HG03175 (cell line): ENCODE data around the gene KCTD12.
A peak's percentile ranks its signal among the peaks of the same experiment; 100 is the strongest.
"Not testable (repeated sequence)": the region's sequence is repeated elsewhere in the genome, so short reads cannot be mapped to it uniquely, and the experiment has no call there.

ENCODE experiments used
- ATAC-seq: cut with Tn5 transposase; IDR thresholded peaks from one replicate; pipeline ENCODE4 v1.9.1; 2021; ENCODE audit warnings: mild to moderate bottlenecking, moderate library complexity; ENCODE audit not compliant: unreplicated experiment

The KCTD12 gene

GRCh38 chr13:76886292-76887075, at the start of gene KCTD12:
Gene KCTD12 (minus strand): TSS chr13:76886405. CDS start chr13:76886148, 257 bp downstream.
- ATAC-seq, result peak; percentile 61

GRCh38 chr13:76934671-76935070, 48.5 kb upstream of the KCTD12 start:
- ATAC-seq, result no peak

DNA sequence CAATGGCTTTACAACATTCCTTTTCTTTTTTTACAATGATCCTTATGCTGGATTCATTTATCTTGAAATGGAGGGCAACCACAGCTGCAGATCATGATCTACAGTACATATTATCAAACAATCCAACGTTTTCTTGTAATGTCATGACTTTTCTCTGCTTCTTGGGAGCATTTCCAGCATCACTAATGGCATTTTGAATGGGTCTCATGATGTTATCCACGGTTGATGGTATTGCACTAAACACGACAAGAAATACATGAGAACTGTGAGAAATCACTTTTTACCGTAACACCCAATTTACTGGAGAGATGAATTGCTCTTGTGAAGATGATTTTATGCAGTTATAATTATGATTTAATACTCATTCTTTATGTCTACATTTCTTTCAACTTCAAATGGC, 45.9 kb upstream of the KCTD12 start:
- no peak for ATAC-seq

DNA sequence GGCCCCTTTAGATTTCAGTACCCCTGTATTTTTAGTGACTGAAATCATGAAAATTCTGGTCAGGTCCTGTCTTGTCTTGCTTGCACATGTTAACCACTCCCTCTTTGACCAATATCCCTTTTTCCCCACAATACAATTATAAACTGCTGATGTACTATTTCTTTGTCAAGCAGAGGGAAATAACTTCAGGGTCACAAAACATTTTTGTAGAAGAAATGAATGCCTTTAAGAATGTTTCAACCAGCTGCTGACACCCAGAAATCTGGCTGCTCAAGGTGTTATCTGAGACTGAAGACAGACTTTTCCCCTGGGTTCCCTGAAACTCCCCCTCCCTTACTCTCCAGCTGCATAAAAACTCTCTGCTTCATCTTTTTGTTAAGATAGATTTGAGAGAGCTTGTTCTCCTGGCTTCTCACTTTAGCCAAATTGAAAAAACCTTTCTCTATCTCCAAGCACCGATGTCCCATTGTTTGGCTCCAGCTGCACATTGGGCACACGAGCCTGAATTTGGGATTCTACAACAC, 43.7 kb upstream of the KCTD12 start:
- ATAC-seq, result no peak

GRCh38 chr13:76929320-76929719, 43.1 kb upstream of the KCTD12 start:
- no peak for ATAC-seq

- no peak for ATAC-seq
These were observed 42.3 kb upstream of the KCTD12 start for GRCh38 chr13:76928456-76928855.

GRCh38 chr13:76927955-76928354, 41.8 kb upstream of the KCTD12 start:
- no peak for ATAC-seq

GRCh38 chr13:76925115-76925514, 38.9 kb upstream of the KCTD12 start:
- ATAC-seq, result no peak

- no peak for ATAC-seq
These were observed 35.3 kb upstream of the KCTD12 start for GRCh38 chr13:76921516-76921915.

- not testable (repeated sequence) for ATAC-seq
These were observed 31.7 kb upstream of the KCTD12 start for GRCh38 chr13:76917755-76918481.

DNA sequence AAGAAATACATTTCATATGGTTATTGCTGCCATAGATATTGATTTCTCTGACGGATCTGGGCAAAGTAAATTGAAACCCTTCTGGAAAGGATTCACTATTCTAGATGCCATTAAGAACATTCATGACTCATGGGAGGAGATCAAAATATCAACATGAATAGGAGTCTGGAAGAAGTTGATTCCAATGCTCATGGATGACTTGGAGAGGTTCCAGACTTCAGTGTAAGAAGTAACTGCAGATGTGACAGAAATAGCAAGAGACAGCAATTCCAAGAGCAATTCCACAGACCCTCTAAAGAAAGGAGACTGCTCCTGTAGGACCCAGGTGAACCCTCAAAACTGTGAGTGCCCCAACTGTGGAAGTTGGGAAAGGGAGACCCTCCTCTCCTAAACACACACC, 30.9 kb upstream of the KCTD12 start:
- no peak for ATAC-seq

GRCh38 chr13:76913898-76914297, 27.7 kb upstream of the KCTD12 start:
- ATAC-seq, result no peak

DNA sequence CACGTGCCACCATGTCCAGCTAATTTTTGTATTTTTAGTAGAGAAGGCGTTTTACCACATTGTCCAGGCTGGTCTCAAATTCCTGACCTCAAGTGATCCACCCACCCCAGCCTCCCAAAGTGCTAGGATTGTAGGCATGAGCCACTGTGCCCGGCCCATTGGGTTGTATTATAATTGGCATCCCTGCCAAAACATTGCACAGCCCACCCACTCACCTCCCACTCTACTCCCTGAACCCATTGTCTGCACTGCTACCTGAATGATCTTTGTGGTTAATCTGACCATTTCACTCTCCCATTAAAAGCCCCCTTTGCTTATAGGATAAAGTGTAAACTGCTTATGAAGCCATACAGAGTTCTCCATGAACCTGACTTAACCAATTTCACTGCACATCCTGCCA, 26.3 kb upstream of the KCTD12 start:
- ATAC-seq, result no peak

- no peak for ATAC-seq
These were observed 18.3 kb upstream of the KCTD12 start for GRCh38 chr13:76904507-76904906.

DNA sequence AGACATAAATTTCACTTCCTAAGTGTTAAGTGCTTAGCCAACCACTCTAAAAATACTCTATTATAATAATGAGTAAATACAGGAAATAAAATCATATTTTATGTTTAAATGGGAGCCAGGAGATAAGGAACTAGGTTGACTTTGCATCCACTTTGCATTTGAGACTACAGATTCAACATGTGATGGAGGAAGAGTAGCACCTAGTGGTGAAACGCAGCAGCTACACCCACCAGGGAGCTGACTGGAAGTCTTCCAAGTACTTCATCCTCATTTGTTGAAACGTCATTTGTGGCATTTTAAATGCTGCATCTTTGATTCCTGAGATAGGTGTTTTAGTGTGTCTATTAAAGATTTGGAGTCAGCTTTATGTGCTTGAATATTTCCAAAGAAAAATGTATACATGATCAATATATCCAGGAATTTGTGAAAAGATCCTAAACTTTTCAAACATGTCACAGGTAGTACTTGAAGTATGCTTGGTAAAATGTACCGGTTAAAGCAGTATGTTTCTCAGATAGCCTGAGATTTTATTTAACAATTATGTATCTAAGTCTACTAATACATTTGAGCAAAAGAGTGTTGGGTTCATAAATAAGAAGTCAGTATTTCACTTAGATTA, 17.4 kb upstream of the KCTD12 start:
- peak; percentile 95 for ATAC-seq

GRCh38 chr13:76899066-76899465, 12.9 kb upstream of the KCTD12 start:
- not testable (repeated sequence) for ATAC-seq

DNA sequence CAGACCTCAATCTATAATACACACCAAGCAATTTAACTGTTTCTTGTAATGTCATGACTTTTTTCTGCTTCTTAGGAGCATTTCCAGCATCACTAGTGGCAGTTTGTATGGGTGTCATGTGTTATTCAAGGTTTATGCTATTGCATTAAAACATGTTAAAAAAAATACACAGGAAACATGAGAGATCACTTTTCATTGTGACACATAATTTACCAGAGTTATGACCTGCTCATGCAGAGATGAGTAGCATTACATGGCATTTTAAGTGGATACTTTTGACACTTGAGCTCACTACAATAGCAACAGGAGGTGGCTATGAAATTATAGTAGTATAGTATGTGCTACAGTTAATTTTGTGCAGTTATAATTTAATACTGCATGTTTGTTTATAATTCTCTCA, 11.0 kb upstream of the KCTD12 start:
- ATAC-seq, result not testable (repeated sequence)

DNA sequence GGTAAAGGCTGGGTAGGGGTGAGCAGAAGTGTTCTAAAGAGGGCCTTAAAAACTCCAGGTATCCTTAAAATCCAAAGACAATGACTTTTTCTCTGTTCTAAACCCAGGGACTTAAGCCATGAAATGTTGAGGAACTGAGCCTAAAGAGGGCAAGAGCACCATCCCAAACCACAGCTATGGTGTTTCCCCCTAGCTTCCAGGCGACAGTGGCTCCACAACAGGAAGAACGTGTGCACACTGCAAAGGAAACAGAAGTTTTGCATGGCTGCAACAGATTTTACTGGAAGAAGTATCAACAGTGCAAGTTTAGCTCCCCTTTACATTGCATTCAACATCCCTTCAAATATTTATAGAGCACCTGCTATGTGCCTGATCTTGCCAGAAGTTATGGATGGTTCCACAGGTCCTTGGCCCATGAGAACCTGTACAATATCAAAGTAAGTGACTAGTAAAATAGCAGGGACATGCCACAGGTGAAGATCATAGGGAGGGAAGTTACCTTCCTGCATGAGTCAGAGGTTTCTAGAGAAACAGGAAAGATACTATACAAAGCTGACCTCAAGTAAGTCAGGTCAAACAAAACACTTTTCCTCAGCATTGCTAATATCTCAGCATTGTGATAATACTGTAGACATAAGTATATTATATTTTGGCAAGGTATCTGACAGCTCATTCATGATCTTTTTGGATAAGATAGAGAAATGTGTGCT, 8.4 kb upstream of the KCTD12 start:
- peak; percentile 51 for ATAC-seq

DNA sequence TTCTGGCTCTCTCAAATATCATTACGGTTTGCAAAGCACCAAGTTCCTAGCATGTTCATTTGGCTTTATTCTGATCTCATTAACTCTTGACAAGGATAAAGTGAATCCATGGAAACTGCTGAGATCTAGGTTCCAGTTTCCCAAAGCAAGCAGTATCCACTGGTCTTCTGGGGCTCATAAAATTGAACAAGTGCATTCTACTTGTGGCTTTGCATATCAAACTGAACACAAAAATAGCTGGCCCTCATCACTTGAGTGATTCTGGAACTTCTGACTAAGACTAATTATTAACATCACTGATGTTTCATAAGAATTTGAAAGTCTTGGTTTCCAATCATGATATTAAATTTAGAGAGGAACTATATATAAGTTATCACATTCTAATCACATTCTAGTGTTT, 6.3 kb upstream of the KCTD12 start:
- ATAC-seq, result peak; percentile 73

GRCh38 chr13:76890021-76890420, 3.8 kb upstream of the KCTD12 start:
- no peak for ATAC-seq

DNA sequence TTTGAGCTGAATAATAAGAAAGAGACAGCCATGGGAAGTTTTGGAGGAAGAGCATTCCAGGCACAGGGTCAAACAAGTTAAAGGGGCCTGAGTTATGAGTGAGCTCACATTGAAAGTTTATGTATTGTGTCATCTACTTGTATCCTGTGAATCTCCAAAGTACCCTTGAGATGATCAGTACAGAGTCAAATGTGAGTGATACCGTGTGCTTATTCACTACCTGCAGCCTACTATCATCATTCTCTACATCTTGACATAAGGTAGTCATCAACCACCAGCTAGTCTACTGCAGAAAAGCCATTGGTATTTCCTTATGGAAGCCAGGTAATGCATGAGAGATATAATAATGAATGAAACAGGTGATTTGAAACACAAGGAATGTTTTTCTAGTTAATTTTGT, 3.0 kb upstream of the KCTD12 start:
- ATAC-seq, result no peak
